WERI-Rb-1 (cell line): ENCODE results near the gene CHIA.

Experiments
- DNase-seq: peaks from one replicate; pipeline ENCODE4 v3.0.0-alpha.2; 2020
- H3K27ac ChIP-seq: fragments of 250-450 bp; sonication (Bioruptor Pico); 2 replicates; pipeline ENCODE4 v1.5.1; 2020; ENCODE audit warnings: mild to moderate bottlenecking, moderate library complexity
- H3K27me3 ChIP-seq: fragments of 250-450 bp; sonication (Bioruptor Pico); 2 replicates; pipeline ENCODE4 v1.5.1; 2021; ENCODE audit warnings: mild to moderate bottlenecking, low read depth, moderate library complexity; ENCODE audit not compliant: insufficient read depth, severe bottlenecking
- H3K36me3 ChIP-seq: fragments of 250-450 bp; sonication (Bioruptor Pico); 2 replicates; pipeline ENCODE4 v1.5.1; 2020; ENCODE audit warnings: mild to moderate bottlenecking, moderate library complexity
- H3K4me3 ChIP-seq: 2 replicates; pipeline ENCODE4 v1.5.1; 2011; ENCODE audit warnings: low read depth, mild to moderate bottlenecking, control low read depth, low read length
- H3K9me3 ChIP-seq: fragments of 250-450 bp; sonication (Bioruptor Pico); 2 replicates; pipeline ENCODE4 v1.5.1; 2021; ENCODE audit warnings: mild to moderate bottlenecking, moderate library complexity; ENCODE audit not compliant: severe bottlenecking
- TF ChIP-seq, protein P1 (sequence below): IDR thresholded peaks from 2 replicates; pipeline ENCODE4 v1.5.1; 2011; ENCODE audit warnings: low read depth, mild to moderate bottlenecking, control low read depth, inconsistent platforms, low read length

The CHIA gene

DNA sequence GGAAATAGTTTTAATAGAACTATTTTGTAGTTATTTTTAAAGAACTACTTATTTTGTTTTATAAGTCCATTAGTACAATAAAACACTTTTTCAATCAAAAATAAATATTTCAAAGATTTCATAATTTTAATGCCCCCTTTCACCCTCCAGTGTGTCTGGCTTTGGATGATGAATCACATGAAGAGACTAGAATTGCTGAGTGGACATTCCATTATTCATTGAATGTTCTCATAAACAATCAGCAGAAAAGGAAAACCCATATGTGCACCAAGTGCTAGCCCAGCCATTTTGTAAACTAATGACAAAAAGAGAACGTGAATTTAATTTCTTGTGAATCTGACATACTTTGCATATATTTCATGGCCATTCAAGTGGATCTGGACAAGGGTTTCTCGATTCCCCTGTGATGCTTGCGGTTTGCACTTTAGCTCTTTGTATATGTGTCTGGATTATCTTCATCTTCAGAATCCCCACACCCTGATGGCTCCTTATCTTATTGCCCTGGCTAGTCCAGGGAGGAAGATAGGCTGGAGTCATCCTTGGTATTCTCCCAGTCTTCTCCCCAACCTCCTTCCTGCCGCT lies 20.7 kb upstream of the CHIA start:
- H3K27ac ChIP-seq = no peak overlapping the region
- H3K4me3 ChIP-seq = no peak overlapping the region
- H3K36me3 ChIP-seq = no peaks in the 10 kb centered on the region
- no peak for DNase-seq
- H3K9me3 ChIP-seq = no peaks in the 10 kb centered on the region
- peaks cover 3% of the 10 kb centered on the region for H3K27me3 ChIP-seq
- TF ChIP-seq, protein P1, sequence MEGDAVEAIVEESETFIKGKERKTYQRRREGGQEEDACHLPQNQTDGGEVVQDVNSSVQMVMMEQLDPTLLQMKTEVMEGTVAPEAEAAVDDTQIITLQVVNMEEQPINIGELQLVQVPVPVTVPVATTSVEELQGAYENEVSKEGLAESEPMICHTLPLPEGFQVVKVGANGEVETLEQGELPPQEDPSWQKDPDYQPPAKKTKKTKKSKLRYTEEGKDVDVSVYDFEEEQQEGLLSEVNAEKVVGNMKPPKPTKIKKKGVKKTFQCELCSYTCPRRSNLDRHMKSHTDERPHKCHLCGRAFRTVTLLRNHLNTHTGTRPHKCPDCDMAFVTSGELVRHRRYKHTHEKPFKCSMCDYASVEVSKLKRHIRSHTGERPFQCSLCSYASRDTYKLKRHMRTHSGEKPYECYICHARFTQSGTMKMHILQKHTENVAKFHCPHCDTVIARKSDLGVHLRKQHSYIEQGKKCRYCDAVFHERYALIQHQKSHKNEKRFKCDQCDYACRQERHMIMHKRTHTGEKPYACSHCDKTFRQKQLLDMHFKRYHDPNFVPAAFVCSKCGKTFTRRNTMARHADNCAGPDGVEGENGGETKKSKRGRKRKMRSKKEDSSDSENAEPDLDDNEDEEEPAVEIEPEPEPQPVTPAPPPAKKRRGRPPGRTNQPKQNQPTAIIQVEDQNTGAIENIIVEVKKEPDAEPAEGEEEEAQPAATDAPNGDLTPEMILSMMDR = no peak

DNA sequence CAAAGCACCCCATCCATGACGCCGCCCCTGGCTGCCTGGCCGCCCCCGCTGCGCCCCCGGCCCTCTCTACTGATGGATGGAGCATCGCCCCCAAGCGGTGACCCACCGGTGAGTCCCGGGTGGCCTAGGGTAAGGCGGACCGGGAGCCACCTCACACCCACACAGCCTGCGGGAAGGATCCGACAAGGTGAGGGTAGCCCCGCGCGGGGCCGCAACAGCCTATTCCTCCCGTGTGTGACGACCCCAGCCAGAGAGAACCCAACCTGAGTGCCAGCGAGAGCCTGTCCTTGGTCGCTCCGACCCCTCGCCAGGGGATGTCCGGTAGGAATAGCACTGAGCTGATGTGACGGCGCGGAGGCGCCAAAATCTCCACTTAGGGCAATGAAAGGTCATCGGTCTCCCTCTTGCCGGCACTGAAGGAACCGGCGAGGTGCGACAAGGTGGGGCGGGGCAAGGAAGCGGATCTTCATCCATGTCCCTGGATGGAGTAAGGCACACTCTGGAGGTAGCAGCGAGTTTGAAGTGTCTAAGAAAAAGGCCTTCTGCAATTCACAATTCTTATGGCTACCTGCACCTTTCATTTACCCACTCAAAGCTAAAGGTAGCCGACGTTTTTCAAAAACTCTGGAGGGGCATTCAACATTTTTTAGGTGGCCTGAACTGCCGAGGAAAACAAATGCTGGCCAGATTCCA lies 19.7 kb upstream of the CHIA start:
- no peaks in the 10 kb centered on the region for H3K9me3 ChIP-seq
- no peaks in the 10 kb centered on the region for H3K36me3 ChIP-seq
- H3K27ac ChIP-seq = no peak overlapping the region
- DNase-seq = no peak
- H3K4me3 ChIP-seq = no peak overlapping the region
- H3K27me3 ChIP-seq = peaks cover 3% of the 10 kb centered on the region
- TF ChIP-seq, protein P1 = no peak

DNA sequence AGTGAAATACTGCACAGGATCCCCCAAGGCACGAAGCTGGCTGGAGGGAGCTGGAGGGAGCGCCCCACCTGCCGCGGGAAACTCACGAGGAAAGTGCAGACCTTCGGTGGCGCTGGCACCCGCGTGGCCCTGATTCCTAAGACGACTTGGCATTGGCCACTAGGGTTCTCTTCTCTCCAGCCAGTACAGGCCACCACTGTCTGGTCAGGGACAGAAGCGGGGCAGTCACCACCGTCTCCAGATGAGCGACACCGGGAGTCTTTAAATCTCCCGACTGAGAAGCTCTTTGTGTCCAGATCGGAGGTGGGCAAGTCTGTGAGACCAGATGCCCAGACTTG lies 19.2 kb upstream of the CHIA start:
- TF ChIP-seq, protein P1 = no peak

DNA sequence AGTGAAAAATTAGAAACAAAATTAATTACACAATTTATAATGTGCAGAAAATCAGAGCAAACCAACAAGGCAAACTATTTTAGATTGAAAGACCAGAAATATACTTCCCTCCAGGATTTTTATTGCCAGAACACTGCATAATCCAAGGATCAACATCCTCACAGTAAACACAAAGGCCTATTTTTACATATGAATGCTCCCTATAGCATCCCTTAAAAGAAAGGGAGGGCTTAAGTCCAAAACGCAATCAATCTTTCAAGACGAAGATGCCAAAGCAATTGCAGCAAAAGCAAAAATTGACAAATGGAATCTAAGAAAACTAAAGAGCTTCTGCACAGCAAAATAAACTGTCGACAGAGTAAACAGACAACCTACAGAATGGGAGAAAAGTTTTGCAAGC lies 18.6 kb upstream of the CHIA start:
- TF ChIP-seq, protein P1 = no peak
- DNase-seq = no peak
- Histone ChIP-seq H3K27me3 (peaks cover 3% of the 10 kb centered on the region), H3K4me3 (no peak overlapping the region), H3K27ac (no peak overlapping the region), H3K9me3 (no peaks in the 10 kb centered on the region), H3K36me3 (no peaks in the 10 kb centered on the region)

More for the DNA sequence above, 19.2 kb upstream of the CHIA start:
- Histone ChIP-seq H3K27ac (no peak overlapping the region), H3K27me3 (peaks cover 3% of the 10 kb centered on the region), H3K9me3 (no peaks in the 10 kb centered on the region), H3K4me3 (no peak overlapping the region), H3K36me3 (no peaks in the 10 kb centered on the region)
- no peak for DNase-seq

DNA sequence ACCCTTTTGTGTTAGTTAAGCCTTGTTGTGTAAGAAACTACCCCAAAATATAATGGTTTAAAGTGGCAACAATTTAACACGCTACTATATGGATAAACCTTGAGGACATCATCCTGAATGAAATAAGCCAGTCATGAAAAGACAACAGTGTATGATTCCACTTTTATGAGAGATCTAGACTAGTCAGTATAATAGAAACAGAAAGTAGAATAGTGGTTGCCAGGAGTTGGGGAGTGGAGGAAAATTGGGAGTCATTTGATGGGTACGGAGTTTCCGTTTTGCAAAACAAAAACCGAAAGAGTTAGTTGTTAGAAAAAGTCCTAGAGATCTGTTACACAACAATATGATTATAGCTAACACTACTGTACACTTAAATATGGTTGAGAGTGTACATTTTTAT lies 16.0 kb upstream of the CHIA start:
- Histone ChIP-seq H3K4me3 (no peak overlapping the region), H3K27ac (no peak overlapping the region), H3K27me3 (peaks cover 10% of the 10 kb centered on the region), H3K9me3 (no peaks in the 10 kb centered on the region), H3K36me3 (no peaks in the 10 kb centered on the region)
- TF ChIP-seq, protein P1 = no peak
- DNase-seq = no peak

DNA sequence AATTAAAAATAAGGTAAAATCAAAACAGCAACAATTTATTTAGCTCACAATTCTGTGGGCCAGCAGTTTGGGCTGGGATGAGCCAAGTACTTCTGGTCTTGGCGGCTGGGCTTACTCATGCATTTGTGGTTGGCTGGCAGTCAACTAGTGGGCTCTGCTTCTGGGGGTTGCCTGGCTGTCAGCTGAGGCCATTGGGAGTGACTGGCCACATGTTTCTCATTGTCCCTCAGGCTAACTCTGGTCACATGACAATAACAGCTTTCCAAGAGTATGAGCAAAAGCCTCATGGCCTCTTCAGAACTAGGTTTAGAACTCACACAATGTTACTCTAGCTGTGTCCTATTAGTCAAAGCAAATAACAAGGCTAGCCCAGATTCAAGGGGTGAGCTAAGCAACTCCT lies 15.6 kb upstream of the CHIA start:
- no peaks in the 10 kb centered on the region for H3K36me3 ChIP-seq
- no peak overlapping the region for H3K4me3 ChIP-seq
- no peak for DNase-seq
- H3K27ac ChIP-seq = no peak overlapping the region
- H3K9me3 ChIP-seq = no peaks in the 10 kb centered on the region
- peaks cover 12% of the 10 kb centered on the region for H3K27me3 ChIP-seq
- TF ChIP-seq, protein P1 = no peak
